GM19239 (cell line): Measurements from ENCODE around the gene LARP1.
"Not testable (repeated sequence)": the region's sequence is repeated elsewhere in the genome, so short reads cannot be mapped to it uniquely, and the experiment has no call there.

Experiments used
- DNase-seq: peaks from one replicate; pipeline ENCODE4 v3.0.0; 2011; ENCODE audit warnings: low spot score; ENCODE audit not compliant: insufficient read length
- FAIRE-seq: peaks from 2 replicates; lab custom pipeline; 2011; peaks lifted over from hg19 to GRCh38; lab: Jason Lieb, UNC

Gene LARP1

GRCh38 chr5:154758977-154759376 is 3.8 kb downstream of the LARP1 start:
- DNase-seq (no peak), FAIRE-seq (no peak)

GRCh38 chr5:154759868-154760267 is 4.7 kb downstream of the LARP1 start:
- DNase-seq, FAIRE-seq: not testable (repeated sequence)

- peak; percentile 37 for FAIRE-seq
These were observed 6.0 kb downstream of the LARP1 start for GRCh38 chr5:154761046-154761736.

GRCh38 chr5:154762261-154762660 is 7.1 kb downstream of the LARP1 start:
- DNase-seq (no peak), FAIRE-seq (no peak)

More at GRCh38 chr5:154761046-154761736, 6.0 kb downstream of the LARP1 start:
- no peak for DNase-seq

- no peak for DNase-seq
- FAIRE-seq, result no peak
These were observed 7.5 kb downstream of the LARP1 start for GRCh38 chr5:154762700-154763099.

GRCh38 chr5:154764967-154765366 is 9.8 kb downstream of the LARP1 start:
- DNase-seq (no peak), FAIRE-seq (no peak)

- DNase-seq, result no peak
- no peak for FAIRE-seq
These were observed 10.3 kb downstream of the LARP1 start for GRCh38 chr5:154765396-154765925.

- no peak for FAIRE-seq
- DNase-seq, result no peak
These were observed 11.5 kb downstream of the LARP1 start for GRCh38 chr5:154766558-154767281.

GRCh38 chr5:154767576-154767975 is 12.4 kb downstream of the LARP1 start:
- DNase-seq (no peak), FAIRE-seq (no peak)

GRCh38 chr5:154768207-154768606 is 13.0 kb downstream of the LARP1 start:
- FAIRE-seq (no peak), DNase-seq (no peak)

GRCh38 chr5:154770111-154770510 is 14.9 kb downstream of the LARP1 start:
- DNase-seq (no peak), FAIRE-seq (no peak)

- DNase-seq (no peak), FAIRE-seq (no peak)
These were observed 16.3 kb downstream of the LARP1 start for GRCh38 chr5:154771383-154771901.

- DNase-seq (no peak), FAIRE-seq (no peak)
These were observed 18.1 kb downstream of the LARP1 start for GRCh38 chr5:154773326-154773725.

GRCh38 chr5:154776167-154776566 is 21.0 kb downstream of the LARP1 start:
- no peak for FAIRE-seq

GRCh38 chr5:154778534-154778933 is 23.4 kb downstream of the LARP1 start:
- DNase-seq (no peak), FAIRE-seq (no peak)

More at GRCh38 chr5:154776167-154776566, 21.0 kb downstream of the LARP1 start:
- no peak for DNase-seq

- FAIRE-seq (no peak), DNase-seq (no peak)
These were observed 23.9 kb downstream of the LARP1 start for GRCh38 chr5:154779105-154779504.

GRCh38 chr5:154780128-154780527 is 25.0 kb downstream of the LARP1 start:
- FAIRE-seq (no peak), DNase-seq (no peak)

- no peak for DNase-seq
- no peak for FAIRE-seq
These were observed 27.1 kb downstream of the LARP1 start for GRCh38 chr5:154782326-154782725.

- DNase-seq (no peak), FAIRE-seq (no peak)
These were observed 27.8 kb downstream of the LARP1 start for GRCh38 chr5:154782812-154783592.

GRCh38 chr5:154783774-154784460 is 28.7 kb downstream of the LARP1 start:
- FAIRE-seq (no peak), DNase-seq (no peak)
